ENCODE measurements around the gene RERE. TPM values are rescaled to one million over a fixed set of nuclear protein-coding genes. Genes with fewer than 3 reads are reported as not detected.

RERE gene
- total RNA-seq, 1 experiment from 2014 or later: 40.6 TPM

- TF ChIP-seq EZH2 (IDR thresholded peaks at IDR 0.05) (no peak), FOSL1 (IDR thresholded peaks at IDR 0.05; ENCODE audit: low read depth) (no peak), SIN3A (IDR thresholded peaks at IDR 0.05; ENCODE audit: low read depth) (no peak), CTCF (IDR thresholded peaks at IDR 0.05 in 2 of 3, conservative IDR thresholded peaks at IDR 0.05 in 1 of 3; ENCODE audit: borderline replicate concordance in 1 of 3, insufficient read depth in 1 of 3, low read depth in 2 of 3, low read length in 2 of 3) (no peak), EZH2phosphoT487 (IDR thresholded peaks at IDR 0.05; ENCODE audit: borderline replicate concordance) (no peak), ZBTB33 (IDR thresholded peaks at IDR 0.05; ENCODE audit: extremely low read depth, insufficient replicate concordance, low read length) (no peak), MAX (IDR thresholded peaks at IDR 0.05) (no peak), CEBPB (IDR thresholded peaks at IDR 0.05; ENCODE audit: low read depth) (no peak), SP1 (IDR thresholded peaks at IDR 0.05; ENCODE audit: low read depth) (no peak), CBX3 (IDR thresholded peaks at IDR 0.05; ENCODE audit: low read depth) (no peak), ELF1 (IDR thresholded peaks at IDR 0.05; ENCODE audit: borderline replicate concordance, low read depth) (no peak), RAD21 (IDR thresholded peaks at IDR 0.05; ENCODE audit: low read depth) (no peak), POLR2AphosphoS5 (IDR thresholded peaks at IDR 0.05; ENCODE audit: low read depth, low read length) (no peak), REST (IDR thresholded peaks at IDR 0.05; ENCODE audit: low read depth) (no peak)
- CTCF ChIA-PET: interaction anchor here (3.6 kb wide), 1 partner anchor 26 kb away, joined by 22 read pairs; no protein-coding TSS in a partner anchor
- no peaks in the 10 kb centered on the region for H3K9me3 ChIP-seq (ENCODE audit: control insufficient read depth in 1 of 2, insufficient read depth in 1 of 2, low read depth in 1 of 2, low read length in 2 of 2)
- intact Hi-C loops (cut with micrococcal nuclease): no loop called here
- no TSS peak for BruUV-seq (replicated peaks)
- H3K4me2 ChIP-seq (ENCODE audit: low read length): no peak overlapping the region
- H3K9ac ChIP-seq (ENCODE audit: low read length): no peak overlapping the region
- no peaks in the 10 kb centered on the region for H3K27me3 ChIP-seq (ENCODE audit: insufficient read depth, low read length)
- H3K36me3 ChIP-seq (ENCODE audit: control insufficient read depth in 1 of 2, insufficient read depth in 2 of 2, low read length in 2 of 2): no peaks in the 10 kb centered on the region
- POLR2A ChIA-PET: no interaction called here
- peak overlapping the region; percentile 67 for H2AFZ ChIP-seq (ENCODE audit: low read depth, low read length, poor library complexity, severe bottlenecking)
- H3K4me3 ChIP-seq (replicated peaks in 1 of 2; ENCODE audit: low read depth in 1 of 2, low read length in 2 of 2): no peak overlapping the region
- H3K27ac ChIP-seq (ENCODE audit: low read depth, low read length): peak overlapping the region; percentile 22; the same call in 1 of the 2 replicates
- H3K4me1 ChIP-seq (ENCODE audit: control insufficient read depth in 1 of 2, insufficient read depth in 2 of 2, low read length in 2 of 2): peaks cover 25 to 38% of the 10 kb centered on the region in 2 experiments
- H3K9me2 ChIP-seq (ENCODE audit: insufficient read depth): no peaks in the 10 kb centered on the region
- no peaks in the 10 kb centered on the region for H3K79me2 ChIP-seq (ENCODE audit: insufficient read depth, low read length)
- ATAC-seq (no peak), DNase-seq (ENCODE audit: low read depth, low spot score) (no peak)
- RAD21 ChIA-PET (ENCODE audit: low non-redundant PET in 1 of 2, low total read pairs in 2 of 2, uncharacterized antibody in 2 of 2, unreplicated experiment in 2 of 2): no interaction called here
- no peaks in the 10 kb centered on the region for H4K20me1 ChIP-seq (ENCODE audit: insufficient read depth)
Observed at GRCh38 chr1:8823295-8823664, 5.8 kb upstream of the RERE start.
